Putamen (tissue), 1 donor: ENCODE results near the gene CLBA1.
"Not testable (repeated sequence)": the region's sequence is repeated elsewhere in the genome, so short reads cannot be mapped to it uniquely, and the experiment has no call there.

Experiments
- DNase-seq: peaks from one replicate; pipeline ENCODE4 v3.0.0-alpha.2; 2016; ENCODE audit warnings: low spot score

The CLBA1 gene

GRCh38 chr14:104947881-104948735 lies 37.5 kb upstream of the CLBA1 start:
- DNase-seq, result not testable (repeated sequence)

- no peak for DNase-seq
Observed at GRCh38 chr14:104948736-104949031, 36.9 kb upstream of the CLBA1 start.

- DNase-seq, result not testable (repeated sequence)
Observed at GRCh38 chr14:104949406-104949955, 36.1 kb upstream of the CLBA1 start.

- no peak for DNase-seq
Observed at GRCh38 chr14:104950021-104950420, 35.6 kb upstream of the CLBA1 start.

GRCh38 chr14:104950701-104951100 lies 34.9 kb upstream of the CLBA1 start:
- DNase-seq, result not testable (repeated sequence)

GRCh38 chr14:104951863-104952657 lies 33.5 kb upstream of the CLBA1 start:
- DNase-seq, result not testable (repeated sequence)

GRCh38 chr14:104953097-104953496 lies 32.5 kb upstream of the CLBA1 start:
- no peak for DNase-seq

- DNase-seq, result no peak
Observed at GRCh38 chr14:104953896-104954656, 31.5 kb upstream of the CLBA1 start.

GRCh38 chr14:104954746-104955395 lies 30.7 kb upstream of the CLBA1 start:
- no peak for DNase-seq

- no peak for DNase-seq
Observed at GRCh38 chr14:104955396-104955770, 30.2 kb upstream of the CLBA1 start.

GRCh38 chr14:104956290-104956890 lies 29.2 kb upstream of the CLBA1 start:
- no peak for DNase-seq

- no peak for DNase-seq
Observed at GRCh38 chr14:104957146-104958113, 28.2 kb upstream of the CLBA1 start.

GRCh38 chr14:104964546-104964945 lies 21.0 kb upstream of the CLBA1 start:
- no peak for DNase-seq

- no peak for DNase-seq
Observed at GRCh38 chr14:104965561-104966231, 19.9 kb upstream of the CLBA1 start.

- DNase-seq, result no peak
Observed at GRCh38 chr14:104966261-104966865, 19.2 kb upstream of the CLBA1 start.

- DNase-seq, result no peak
Observed at GRCh38 chr14:104966981-104967385, 18.6 kb upstream of the CLBA1 start.

- no peak for DNase-seq
Observed at GRCh38 chr14:104967386-104968152, 18.0 kb upstream of the CLBA1 start.

- DNase-seq, result no peak
Observed at GRCh38 chr14:104968153-104968527, 17.4 kb upstream of the CLBA1 start.
